HepG2 (cell line): ENCODE measurements around the gene TMIGD3. TPM values are rescaled to one million over a fixed set of nuclear protein-coding genes. Genes with fewer than 3 reads are reported as not detected.

Experiments used
- ARID5B ChIP-seq: IDR thresholded peaks from 2 replicates; pipeline ENCODE4 v1.4.0; 2020; ENCODE audit warnings: mild to moderate bottlenecking, missing genetic modification reagents
- FOXM1 ChIP-seq: sonication (generic); formaldehyde crosslinking; IDR thresholded peaks from 2 replicates; pipeline ENCODE4 v1.5.0; 2020; ENCODE audit warnings: missing genetic modification reagents
- HNF4G ChIP-seq, 2 experiments: sonication (generic) in 1 of 2; formaldehyde crosslinking in 1 of 2; IDR thresholded peaks; 2 replicates each; pipeline versions ENCODE4 v1.4.0 to v1.6.1; 2011 to 2020; ENCODE audit warnings: borderline replicate concordance in 2 of 2, low read depth in 2 of 2, mild to moderate bottlenecking in 2 of 2, low read length in 1 of 2, missing genetic modification reagents in 1 of 2, moderate library complexity in 1 of 2
- KMT2A ChIP-seq: sonication (generic); formaldehyde crosslinking; IDR thresholded peaks from 2 replicates; pipeline ENCODE4 v1.4.0; 2020; ENCODE audit warnings: missing genetic modification reagents
- MTF1 ChIP-seq: sonication (generic); formaldehyde crosslinking; IDR thresholded peaks from 2 replicates; pipeline ENCODE4 v1.5.0; 2020; ENCODE audit warnings: missing genetic modification reagents
- ZBTB4 ChIP-seq: sonication (generic); formaldehyde crosslinking; IDR thresholded peaks from 2 replicates; pipeline ENCODE4 v1.4.0; 2020; ENCODE audit warnings: missing genetic modification reagents, mild to moderate bottlenecking, borderline replicate concordance
- ZBTB49 ChIP-seq: sonication (generic); formaldehyde crosslinking; IDR thresholded peaks from 2 replicates; pipeline ENCODE4 v1.4.0; 2020; ENCODE audit warnings: missing genetic modification reagents, borderline replicate concordance
- ZNF124 ChIP-seq: sonication (generic); formaldehyde crosslinking; IDR thresholded peaks from 2 replicates; pipeline ENCODE4 v1.4.0; 2020; ENCODE audit warnings: missing genetic modification reagents
- ZNF160 ChIP-seq: sonication (generic); formaldehyde crosslinking; IDR thresholded peaks from 2 replicates; pipeline ENCODE4 v1.8.0; 2022; ENCODE audit warnings: mild to moderate bottlenecking, inconsistent platforms, missing genetic modification reagents
- ZNF205 ChIP-seq: IDR thresholded peaks from 2 replicates; pipeline ENCODE4 v1.6.1; 2018; ENCODE audit warnings: missing biosample characterization, missing genetic modification reagents
- ZNF367 ChIP-seq: sonication (generic); formaldehyde crosslinking; IDR thresholded peaks from 2 replicates; pipeline ENCODE4 v1.4.0; 2020; ENCODE audit warnings: missing genetic modification reagents, borderline replicate concordance
- ZNF687 ChIP-seq: sonication (generic); formaldehyde crosslinking; IDR thresholded peaks from 2 replicates; pipeline ENCODE4 v1.5.1; 2020; ENCODE audit warnings: mild to moderate bottlenecking, missing genetic modification reagents, moderate library complexity
- ZNF747 ChIP-seq: sonication (generic); formaldehyde crosslinking; IDR thresholded peaks from 2 replicates; pipeline ENCODE4 v1.8.1; 2023; ENCODE audit warnings: missing genetic modification reagents, mild to moderate bottlenecking, borderline replicate concordance
- polyA plus RNA-seq, 8 experiments: library from polyadenylated mRNA; depleted of rRNA in 3 of 8; stranded (reverse) in 7 of 8; unstranded in 1 of 8; fragments of >200 nt; fragmentation: Illumina TruSeq in 4 of 8; extraction: Trizol in 4 of 8; gene quantifications; 2 replicates each; pipeline versions ENCODE4 v1.2.1 to v1.2.3, GENCODE V29; 2011 to 2016; ENCODE audit warnings: low read depth in 4 of 8, missing spikeins in 1 of 8, mixed read lengths in 1 of 8; ENCODE audit not compliant: insufficient read depth in 1 of 8
- total RNA-seq, 5 experiments: library from RNA; depleted of rRNA; stranded (reverse); fragments of >200 nt; fragmentation: Illumina TruSeq; extraction: Trizol; gene quantifications; 2 replicates each; pipeline ENCODE4 v1.2.3, GENCODE V29; 2016; ENCODE audit warnings: low read depth in 1 of 5

TMIGD3 gene
- total and polyA plus RNA-seq, 2 of the 13 experiments (the other 11 are each of a cell fraction or from before 2014, with no cell fraction given) = not detected

GRCh38 chr1:111448918-111449702 lies 54.3 kb downstream of the TMIGD3 start, which contains the start of the genes ATP5PB and WDR77 (continued):
- no peak for TF ChIP-seq ZBTB49
- TF ChIP-seq ZNF160 (CRISPR knock-in tag) = no peak
- no peak for TF ChIP-seq ZNF747
- TF ChIP-seq HNF4G (IDR thresholded peaks at IDR 0.05; ENCODE audit: borderline replicate concordance, low read depth, low read length) = no peak
- TF ChIP-seq HNF4G (CRISPR knock-in tag; IDR thresholded peaks at IDR 0.05; ENCODE audit: borderline replicate concordance, low read depth) = no peak
- TF ChIP-seq ZNF367 (CRISPR knock-in tag) = no peak
- peak; percentile 70 for TF ChIP-seq ZNF687
- no peak for TF ChIP-seq MTF1 (CRISPR knock-in tag)
- peak; percentile 65; the same call in 1 of the 2 replicates for TF ChIP-seq ZNF205 (CRISPR knock-in tag)
- no peak for TF ChIP-seq ZNF124 (CRISPR knock-in tag)
- no peak; the same call in 1 of the 2 replicates for TF ChIP-seq ZBTB4
- no peak for TF ChIP-seq FOXM1 (CRISPR knock-in tag)
- peak; percentile 86; the same call in 1 of the 2 replicates for TF ChIP-seq KMT2A (CRISPR knock-in tag)
- no peak; the same call in 1 of the 2 replicates for TF ChIP-seq ARID5B
